HG02759 (cell line): ENCODE results near the gene IQUB.
"Not testable (repeated sequence)": the region's sequence is repeated elsewhere in the genome, so short reads cannot be mapped to it uniquely, and the experiment has no call there.

Experiments used
- ATAC-seq: cut with Tn5 transposase; IDR thresholded peaks from one replicate; pipeline ENCODE4 v1.9.1; 2021; ENCODE audit warnings: mild to moderate bottlenecking, moderate library complexity; ENCODE audit not compliant: unreplicated experiment

IQUB gene

GRCh38 chr7:123494193-123494796 is 40.1 kb downstream of the IQUB start:
- no peak for ATAC-seq

GRCh38 chr7:123492485-123492884 is 41.9 kb downstream of the IQUB start:
- ATAC-seq = peak; percentile 91

- ATAC-seq = no peak
These were observed 48.7 kb downstream of the IQUB start for GRCh38 chr7:123485721-123486120.

- ATAC-seq = no peak
These were observed 49.2 kb downstream of the IQUB start for GRCh38 chr7:123485187-123485586.

- no peak for ATAC-seq
These were observed 50.2 kb downstream of the IQUB start for GRCh38 chr7:123484199-123484598.

GRCh38 chr7:123480107-123480506 is 54.3 kb downstream of the IQUB start:
- no peak for ATAC-seq

- ATAC-seq = not testable (repeated sequence)
These were observed 56.3 kb downstream of the IQUB start for GRCh38 chr7:123478056-123478455.

GRCh38 chr7:123472750-123473445 is 61.5 kb downstream of the IQUB start:
- no peak for ATAC-seq

GRCh38 chr7:123472327-123472726 is 62.1 kb downstream of the IQUB start:
- no peak for ATAC-seq

- no peak for ATAC-seq
These were observed 66.1 kb downstream of the IQUB start for GRCh38 chr7:123468303-123468702.

GRCh38 chr7:123463890-123464289 is 70.5 kb downstream of the IQUB start:
- no peak for ATAC-seq

- no peak for ATAC-seq
These were observed 73.8 kb downstream of the IQUB start for GRCh38 chr7:123460616-123461015.

GRCh38 chr7:123455965-123456470 is 78.4 kb downstream of the IQUB start:
- no peak for ATAC-seq

GRCh38 chr7:123440101-123440548 is 94.3 kb downstream of the IQUB start:
- no peak for ATAC-seq

GRCh38 chr7:123439191-123439590 is 95.2 kb downstream of the IQUB start:
- ATAC-seq = no peak

GRCh38 chr7:123437447-123437995 is 96.9 kb downstream of the IQUB start:
- ATAC-seq = no peak

- no peak for ATAC-seq
These were observed 99.2 kb downstream of the IQUB start for GRCh38 chr7:123435080-123435700.

- ATAC-seq = no peak
These were observed 100.7 kb downstream of the IQUB start for GRCh38 chr7:123433665-123434064.

GRCh38 chr7:123432601-123433000 is 101.8 kb downstream of the IQUB start:
- no peak for ATAC-seq

- no peak for ATAC-seq
These were observed 103.2 kb downstream of the IQUB start for GRCh38 chr7:123431075-123431614.

- no peak for ATAC-seq
These were observed 109.1 kb downstream of the IQUB start for GRCh38 chr7:123425246-123425645.
